T-cell (primary cell): ENCODE measurements around the gene C16orf86. TPM values are rescaled to one million over a fixed set of nuclear protein-coding genes. Genes with fewer than 3 reads are reported as not detected.

ENCODE experiments used
- ATAC-seq, 4 experiments: fragments of 200-7000 bp in 3 of 4; fragments of 150-1000 bp in 1 of 4; cut with Tn5 transposase; replicated peaks in 1 of 4; 1 replicate in 3 of 4; 2 replicates in 1 of 4; pipeline ENCODE4 v1.10.0; 2021; ENCODE audit warnings: moderate library complexity in 3 of 4, mild to moderate bottlenecking in 2 of 4, moderate number of reproducible peaks in 1 of 4
- CTCF ChIA-PET, 2 donors: fragments of 300-600 bp; sonication (Branson Sonifier 250); formaldehyde crosslinking; loops; one replicate each; lab custom pipeline; 2022; ENCODE audit warnings: antibody characterized with exemption in 2 of 2; lab: Charles Lee
- POLR2A ChIA-PET, 2 donors: fragments of 300-600 bp; sonication (Branson Sonifier 250); formaldehyde crosslinking; loops; one replicate each; lab custom pipeline; 2022; ENCODE audit warnings: antibody characterized with exemption in 2 of 2; lab: Charles Lee
- DNase-seq, 35 experiments: peaks; one replicate each; pipeline versions ENCODE4 v3.0.0 to v3.0.0-alpha.2; 2013 to 2023
- H3K27ac ChIP-seq: one replicate; pipeline ENCODE4 v1.5.1; 2013; ENCODE audit warnings: low read length
- H3K27me3 ChIP-seq, 2 experiments: replicated peaks in 1 of 2; 1 replicate in 1 of 2; 2 replicates in 1 of 2; pipeline versions ENCODE4 v1.6.1 to v1.7.0; 2013; ENCODE audit warnings: low read length in 1 of 2, mixed read lengths in 1 of 2; ENCODE audit not compliant: control insufficient read depth in 2 of 2, insufficient read depth in 2 of 2; ENCODE audit errors: extremely low read depth in 1 of 2
- H3K36me3 ChIP-seq, 2 donors: 1 replicate in 1 of 2; 2 replicates in 1 of 2; pipeline versions ENCODE4 v1.6.1 to v1.7.0; 2013; ENCODE audit warnings: low read length in 1 of 2; ENCODE audit not compliant: control insufficient read depth in 2 of 2, insufficient read depth in 1 of 2; ENCODE audit errors: extremely low read depth in 1 of 2
- H3K4me1 ChIP-seq, 2 experiments: 1 replicate in 1 of 2; 2 replicates in 1 of 2; pipeline versions ENCODE4 v1.6.1 to v1.7.0; 2013; ENCODE audit warnings: low read length in 2 of 2, mixed read lengths in 1 of 2; ENCODE audit not compliant: insufficient read depth in 2 of 2, control insufficient read depth in 1 of 2; ENCODE audit errors: extremely low read depth in 1 of 2
- H3K4me3 ChIP-seq, 2 donors: 1 replicate in 1 of 2; 2 replicates in 1 of 2; pipeline versions ENCODE4 v1.5.1 to v1.7.0; 2013; ENCODE audit warnings: mild to moderate bottlenecking in 2 of 2, low read length in 1 of 2, moderate library complexity in 1 of 2; ENCODE audit not compliant: control insufficient read depth in 1 of 2; ENCODE audit errors: extremely low read depth in 1 of 2
- H3K9me3 ChIP-seq: 2 replicates; pipeline ENCODE4 v1.7.0; 2013
- H3K27ac Mint-ChIP-seq, 2 donors: one replicate each; pipeline ENCODE4 v1.8.0; 2020 to 2021; ENCODE audit warnings: mild to moderate bottlenecking in 2 of 2, mixed read lengths in 2 of 2
- H3K27me3 Mint-ChIP-seq, 2 donors: one replicate each; pipeline ENCODE4 v1.8.0; 2021 to 2022; ENCODE audit warnings: mixed read lengths in 2 of 2
- H3K36me3 Mint-ChIP-seq: one replicate; pipeline ENCODE4 v1.8.0; 2021; ENCODE audit warnings: mixed read lengths
- H3K4me1 Mint-ChIP-seq, 3 donors: one replicate each; pipeline ENCODE4 v1.8.0; 2020 to 2022; ENCODE audit warnings: mixed read lengths in 3 of 3, mild to moderate bottlenecking in 1 of 3
- H3K4me3 Mint-ChIP-seq, 3 donors: one replicate each; pipeline ENCODE4 v1.8.0; 2020 to 2022; ENCODE audit warnings: mild to moderate bottlenecking in 3 of 3, mixed read lengths in 3 of 3, moderate library complexity in 3 of 3
- H3K9me3 Mint-ChIP-seq, 3 donors: one replicate each; pipeline ENCODE4 v1.8.0; 2020 to 2022; ENCODE audit warnings: mixed read lengths in 3 of 3
- WGBS: methylation state at CpG from one replicate; pipeline ENCODE4 v1.1.5; 2013; ENCODE audit warnings: missing lambda C conversion rate; ENCODE audit not compliant: insufficient coverage; 5-methylcytosine and 5-hydroxymethylcytosine counted together
- total RNA-seq, 35 experiments: library from RNA in 6 of 35; stranded (reverse) in 6 of 35; fragments of 120-200 nt in 1 of 35; gene quantifications; one replicate each; pipeline versions ENCODE4 v1.2.1 to v1.2.4 and lab custom pipeline; 2013 to 2026

C16orf86 gene
- total RNA-seq, 5 donors from 2014 or later (not counting 1 experiment from before 2014, with no cell fraction given): 1.9 to 6.7 (median 5.4) TPM

DNA sequence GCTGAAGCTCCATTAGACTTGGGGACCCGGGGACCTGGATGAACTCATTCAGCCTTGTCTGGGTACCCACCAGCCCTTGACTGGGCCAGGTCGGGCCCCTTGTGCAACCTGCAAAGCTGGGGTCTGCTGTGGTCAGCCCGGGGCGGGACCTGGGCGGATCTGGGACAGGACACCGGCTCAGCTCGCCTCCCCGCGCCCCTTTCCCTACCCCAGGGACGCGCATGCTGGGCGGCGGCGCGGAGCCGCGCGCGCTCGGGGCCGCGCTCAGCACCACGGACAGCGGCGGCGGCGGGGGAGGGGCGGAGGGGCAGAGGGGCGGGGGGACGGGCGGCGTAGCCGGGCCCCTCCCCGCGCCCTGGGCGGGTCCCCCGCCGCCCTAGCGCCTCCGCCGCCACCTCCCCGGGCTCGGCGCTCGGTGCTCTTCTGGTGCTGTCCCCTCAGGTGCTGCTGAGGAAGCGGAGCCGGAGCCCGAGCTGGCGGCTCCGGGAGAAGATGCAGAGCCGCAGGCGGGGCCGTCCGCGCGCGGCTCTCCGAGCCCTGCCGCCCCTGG is 14.0 kb upstream of the C16orf86 start:
- Histone ChIP-seq H3K9me3 (no peaks in the 10 kb centered on the region), H3K4me1 (no peaks in the 10 kb centered on the region), H3K36me3 (peaks cover 26 to 82% of the 10 kb centered on the region in 2 donors), H3K27ac (no peak overlapping the region), H3K27me3 (no peaks in the 10 kb centered on the region), H3K4me3 (no peak overlapping the region)
- POLR2A ChIA-PET: no interaction called here
- Mint-ChIP-seq H3K4me3 (no peak overlapping the region), H3K4me1 (peaks cover 1 to 18% (median 14%) of the 10 kb centered on the region in 3 donors), H3K36me3 (peaks cover 38% of the 10 kb centered on the region), H3K9me3 (no peaks in the 10 kb centered on the region), H3K27ac (peak overlapping the region in 1 of 2 donors; percentile 71), H3K27me3 (no peaks in the 10 kb centered on the region)
- CTCF ChIA-PET: no interaction called here
- WGBS: 93% methylated on average over 50 of the region's 59 CpGs
- ATAC-seq (peak in 1 of 4 experiments; percentile 17), DNase-seq (no peak)

DNA sequence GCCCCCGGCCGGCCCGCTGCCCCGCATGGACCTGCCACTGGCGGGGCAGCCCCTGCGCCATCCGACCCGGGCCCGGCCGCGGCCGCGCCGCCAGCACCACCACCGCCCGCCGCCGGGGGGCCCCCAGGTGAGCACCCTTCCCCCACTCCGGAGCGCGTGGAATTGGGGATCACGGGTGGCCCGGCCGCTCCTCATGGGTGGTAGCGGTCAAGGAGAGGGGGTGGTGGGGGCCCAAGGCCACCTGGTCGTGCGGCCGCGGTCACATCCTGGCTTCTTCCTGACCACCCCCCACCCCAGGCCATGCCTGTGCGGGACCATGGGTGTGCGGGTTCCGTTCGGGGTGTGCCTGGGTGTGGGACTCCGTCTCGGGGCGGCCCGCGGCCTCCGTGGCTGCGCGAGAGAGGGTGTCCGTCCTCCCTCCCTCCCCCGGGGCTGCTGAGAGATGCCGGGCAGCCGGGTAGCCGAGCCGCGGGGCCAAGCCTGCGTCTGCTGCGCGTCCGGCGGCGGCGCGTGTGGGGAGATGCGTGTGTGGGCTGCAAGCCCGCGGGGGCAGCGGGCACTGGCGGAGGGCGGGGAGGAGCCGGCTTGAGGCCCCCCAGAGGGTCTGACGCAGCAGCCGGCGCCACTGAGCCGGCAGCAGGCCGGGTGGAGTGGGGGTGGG is 13.4 kb upstream of the C16orf86 start:
- POLR2A ChIA-PET: no interaction called here
- peaks cover 26 to 79% of the 10 kb centered on the region in 2 donors for H3K36me3 ChIP-seq
- Mint-ChIP-seq H3K4me1 (peaks cover 1 to 24% (median 14%) of the 10 kb centered on the region in 3 donors), H3K27ac (no peak overlapping the region), H3K27me3 (no peaks in the 10 kb centered on the region), H3K4me3 (no peak overlapping the region), H3K9me3 (no peaks in the 10 kb centered on the region), H3K36me3 (peaks cover 38% of the 10 kb centered on the region)
- H3K27ac ChIP-seq: no peak overlapping the region
- peaks cover 0 to 3% of the 10 kb centered on the region in 2 experiments for H3K4me1 ChIP-seq
- no peak overlapping the region for H3K4me3 ChIP-seq
- WGBS: 97% methylated on average over 43 of the region's 68 CpGs
- ATAC-seq: no peak
- H3K9me3 ChIP-seq: no peaks in the 10 kb centered on the region
- CTCF ChIA-PET: no interaction called here
- H3K27me3 ChIP-seq: no peaks in the 10 kb centered on the region
- DNase-seq: no peak

- CTCF ChIA-PET: no interaction called here
- peaks cover 38% of the 10 kb centered on the region for H3K36me3 Mint-ChIP-seq
- DNase-seq: no peak
Observed at GRCh38 chr16:67653789-67654402, 12.7 kb upstream of the C16orf86 start.

DNA sequence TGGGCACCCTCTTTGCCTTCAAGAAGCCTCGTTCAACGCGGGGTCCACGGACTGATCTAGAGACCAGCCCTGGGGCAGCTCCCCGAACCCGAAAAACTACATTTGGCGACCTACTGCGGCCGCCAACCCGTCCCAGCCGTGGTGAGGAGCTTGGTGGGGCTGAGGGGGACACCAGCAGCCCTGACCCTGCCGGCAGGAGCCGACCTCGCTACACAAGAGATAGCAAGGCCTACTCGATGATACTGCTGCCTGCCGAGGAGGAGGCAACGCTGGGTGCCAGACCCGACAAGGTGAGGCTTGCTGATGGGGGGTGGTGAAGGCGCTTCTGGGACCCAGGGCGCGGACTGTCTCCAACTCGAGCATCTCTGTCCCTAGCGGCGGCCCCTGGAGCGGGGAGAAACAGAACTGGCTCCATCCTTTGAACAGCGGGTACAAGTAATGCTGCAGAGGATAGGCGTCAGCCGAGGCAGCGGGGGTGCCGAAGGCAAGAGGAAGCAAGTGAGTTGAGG is 12.2 kb upstream of the C16orf86 start:
- H3K4me3 ChIP-seq: no peak overlapping the region
- no peaks in the 10 kb centered on the region for H3K9me3 ChIP-seq
- H3K9me3 Mint-ChIP-seq: no peaks in the 10 kb centered on the region
- no peak overlapping the region for H3K27ac Mint-ChIP-seq
- no peaks in the 10 kb centered on the region for H3K27me3 Mint-ChIP-seq
- H3K36me3 ChIP-seq: peaks cover 26 to 69% of the 10 kb centered on the region in 2 donors
- DNase-seq: no peak
- ChIA-PET POLR2A (no interaction called here), CTCF (no interaction called here)
- H3K27me3 ChIP-seq: no peaks in the 10 kb centered on the region
- no peak overlapping the region for H3K4me3 Mint-ChIP-seq
- ATAC-seq: no peak
- peaks cover 9 to 33% (median 24%) of the 10 kb centered on the region in 3 donors for H3K4me1 Mint-ChIP-seq
- WGBS: 96% methylated on average over 30 of the region's 30 CpGs
- peaks cover 38% of the 10 kb centered on the region for H3K36me3 Mint-ChIP-seq
- peaks cover 5 to 15% of the 10 kb centered on the region in 2 experiments for H3K4me1 ChIP-seq
- H3K27ac ChIP-seq: no peak overlapping the region

More at GRCh38 chr16:67653789-67654402, 12.7 kb upstream of the C16orf86 start:
- no peak overlapping the region for H3K4me3 Mint-ChIP-seq
- H3K4me1 Mint-ChIP-seq: peaks cover 5 to 28% (median 18%) of the 10 kb centered on the region in 3 donors
- Histone ChIP-seq H3K27ac (no peak overlapping the region), H3K4me1 (peaks cover 2 to 10% of the 10 kb centered on the region in 2 experiments), H3K36me3 (peaks cover 26 to 74% of the 10 kb centered on the region in 2 donors), H3K4me3 (no peak overlapping the region), H3K9me3 (no peaks in the 10 kb centered on the region), H3K27me3 (no peaks in the 10 kb centered on the region)
- no peak overlapping the region for H3K27ac Mint-ChIP-seq
- H3K9me3 Mint-ChIP-seq: no peaks in the 10 kb centered on the region
- no peaks in the 10 kb centered on the region for H3K27me3 Mint-ChIP-seq
- POLR2A ChIA-PET: no interaction called here
- 95% methylated on average over 22 of the region's 25 CpGs for WGBS
- ATAC-seq: no peak

GRCh38 chr16:67655363-67655762 is 11.3 kb upstream of the C16orf86 start:
- H3K4me1 Mint-ChIP-seq: peaks cover 8 to 32% (median 25%) of the 10 kb centered on the region in 3 donors
- no peak overlapping the region for H3K4me3 Mint-ChIP-seq
- no peak for ATAC-seq
- WGBS: 89% methylated on average over 4 of the region's 4 CpGs
- peaks cover 5 to 19% of the 10 kb centered on the region in 2 experiments for H3K4me1 ChIP-seq
- ChIA-PET POLR2A (no interaction called here), CTCF (interaction anchor here in 1 of 2 donors (1.2 kb wide), 1 partner anchor 14 kb away, joined by 3 read pairs; no protein-coding TSS in a partner anchor)
- no peak overlapping the region for H3K4me3 ChIP-seq
- H3K27me3 Mint-ChIP-seq: no peaks in the 10 kb centered on the region
- H3K36me3 Mint-ChIP-seq: peaks cover 31% of the 10 kb centered on the region
- no peak overlapping the region for H3K27ac ChIP-seq
- peak overlapping the region in 1 of 2 donors; percentile 60 for H3K27ac Mint-ChIP-seq
- H3K9me3 Mint-ChIP-seq: no peaks in the 10 kb centered on the region
- H3K36me3 ChIP-seq: peaks cover 22 to 60% of the 10 kb centered on the region in 2 donors
- no peak for DNase-seq
- no peaks in the 10 kb centered on the region for H3K27me3 ChIP-seq
- no peaks in the 10 kb centered on the region for H3K9me3 ChIP-seq

DNA sequence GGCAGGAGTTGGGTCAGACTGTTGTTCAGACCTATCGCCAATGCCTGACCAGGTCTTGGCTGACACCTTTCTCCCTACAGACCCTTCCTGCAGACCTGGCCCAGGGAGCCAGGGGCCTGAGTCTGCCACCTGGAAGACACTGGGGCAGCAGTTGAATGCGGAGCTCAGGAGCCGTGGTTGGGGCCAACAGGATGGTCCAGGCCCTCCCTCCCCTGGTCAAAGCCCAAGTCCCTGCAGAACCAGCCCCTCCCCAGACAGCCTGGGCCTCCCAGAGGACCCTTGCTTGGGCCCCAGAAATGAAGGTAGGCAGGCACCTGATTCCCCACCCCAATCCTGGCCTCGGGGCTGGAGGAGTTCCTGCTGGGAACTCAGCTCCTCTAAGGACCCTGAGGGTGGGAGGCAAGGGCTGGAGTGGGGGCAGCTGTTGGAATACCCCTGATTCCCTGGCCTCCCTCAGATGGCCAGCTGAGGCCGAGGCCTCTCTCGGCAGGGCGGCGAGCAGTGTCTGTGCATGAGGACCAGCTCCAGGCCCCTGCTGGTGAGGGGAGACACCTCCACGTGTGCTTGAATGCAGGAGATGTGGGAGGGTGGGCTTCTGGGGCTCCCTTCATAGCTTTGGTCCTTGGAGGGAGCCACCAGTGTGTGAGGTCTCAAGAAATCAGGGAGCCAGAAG is 10.1 kb upstream of the C16orf86 start:
- Histone ChIP-seq H3K36me3 (peaks cover 16 to 49% of the 10 kb centered on the region in 2 donors), H3K9me3 (no peaks in the 10 kb centered on the region), H3K27me3 (no peaks in the 10 kb centered on the region), H3K4me1 (peaks cover 5 to 25% of the 10 kb centered on the region in 2 experiments), H3K27ac (no peak overlapping the region), H3K4me3 (no peak overlapping the region)
- Mint-ChIP-seq H3K9me3 (no peaks in the 10 kb centered on the region), H3K27ac (no peak overlapping the region), H3K4me1 (peaks cover 13 to 31% (median 25%) of the 10 kb centered on the region in 3 donors), H3K27me3 (no peaks in the 10 kb centered on the region), H3K36me3 (peaks cover 22% of the 10 kb centered on the region), H3K4me3 (no peak overlapping the region)
- POLR2A ChIA-PET: no interaction called here
- 90% methylated on average over 7 of the region's 9 CpGs for WGBS
- CTCF ChIA-PET: interaction anchor here in 1 of 2 donors (0.6 to 1.2 kb wide), 2 partner anchors 13 to 1698 kb away, joined by 3 read pairs; no protein-coding TSS in a partner anchor
- no peak for ATAC-seq
- DNase-seq: no peak
